ENCODE results near the gene PYHIN1.
"Not testable (repeated sequence)": the region's sequence is repeated elsewhere in the genome, so short reads cannot be mapped to it uniquely, and the experiment has no call there.

Gene PYHIN1

DNA sequence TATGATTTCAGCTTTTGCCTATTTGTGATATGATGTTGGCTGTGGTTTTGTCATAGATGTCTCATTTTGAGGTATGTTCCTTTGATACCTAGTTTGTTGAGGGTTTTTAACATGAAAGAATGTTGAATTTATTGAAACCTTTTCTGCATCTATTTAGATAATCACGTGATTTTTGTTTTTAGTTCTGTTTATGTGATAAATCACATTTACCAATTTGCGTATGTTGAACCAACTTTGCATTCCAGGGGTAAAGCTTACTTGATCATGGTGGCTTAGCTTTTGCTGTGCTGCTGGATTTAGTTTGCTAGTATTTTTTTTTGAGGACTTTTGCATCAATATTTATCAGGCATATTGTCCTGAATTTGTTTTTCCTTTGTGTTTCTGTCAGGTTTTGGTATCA, 51.9 kb downstream of the PYHIN1 start:
- DNase-seq, result no peak

DNA sequence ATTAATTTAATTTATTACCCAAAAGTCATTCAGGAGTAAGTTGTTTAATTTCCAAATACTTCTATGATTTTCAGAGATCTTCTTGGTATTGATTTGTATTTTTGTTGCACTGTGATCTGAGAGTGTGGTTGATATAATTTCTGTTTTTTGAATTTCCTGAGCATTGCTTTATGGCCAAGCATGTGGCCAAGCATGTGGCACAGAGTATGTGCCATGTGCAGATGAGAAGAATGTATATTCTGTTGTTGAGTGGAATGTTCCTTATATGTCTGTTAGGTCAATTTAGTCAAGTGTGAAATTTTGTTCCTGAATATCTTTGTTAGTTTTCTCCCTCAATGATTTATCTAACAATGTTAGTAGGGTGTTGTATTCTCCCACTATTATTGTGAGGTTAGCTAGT, 53.0 kb downstream of the PYHIN1 start:
- no peak for DNase-seq

DNA sequence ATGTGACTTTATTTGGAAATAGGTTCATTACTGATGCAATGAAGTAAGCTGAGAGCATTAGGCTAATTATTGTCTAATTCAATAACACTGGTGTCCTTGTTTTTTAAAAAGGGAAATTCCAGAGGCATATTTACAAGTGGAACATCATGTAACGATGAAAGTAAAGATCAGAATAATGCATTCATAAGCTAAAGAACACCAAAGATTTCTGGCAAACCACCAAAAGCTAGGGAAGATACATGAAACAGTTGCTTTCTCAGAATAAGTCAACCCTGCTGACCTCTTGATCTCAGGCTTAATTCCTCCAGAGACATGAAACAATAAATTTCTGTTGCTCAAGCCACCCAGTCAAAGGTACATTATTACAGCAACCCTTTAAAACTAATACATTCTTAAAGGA, 58.1 kb downstream of the PYHIN1 start:
- DNase-seq, result no peak

DNA sequence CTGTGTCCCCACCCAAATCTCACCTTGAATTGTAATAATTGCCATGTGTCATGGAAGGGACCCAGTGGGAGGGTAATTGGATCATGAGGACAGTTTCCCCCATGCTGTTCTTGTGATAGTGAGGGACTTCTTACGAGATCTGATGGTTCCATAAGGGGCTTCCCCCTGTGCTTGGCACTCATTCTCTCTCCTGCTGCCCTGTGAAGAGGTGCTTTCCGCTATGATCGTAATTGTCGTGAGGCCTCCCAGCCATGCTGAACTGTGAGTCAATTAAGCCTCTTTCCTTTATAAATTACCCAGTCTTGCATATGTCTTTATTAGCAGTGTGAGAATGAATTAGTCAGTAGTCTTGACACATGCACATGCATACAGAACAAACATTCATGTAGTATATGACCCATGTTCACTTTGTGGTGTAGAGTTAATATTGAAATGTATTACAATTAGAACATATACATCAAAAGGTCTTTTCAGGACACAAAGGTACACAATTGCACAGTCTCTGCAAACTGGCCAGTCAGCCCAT, 61.5 kb downstream of the PYHIN1 start:
- DNase-seq, result no peak

DNA sequence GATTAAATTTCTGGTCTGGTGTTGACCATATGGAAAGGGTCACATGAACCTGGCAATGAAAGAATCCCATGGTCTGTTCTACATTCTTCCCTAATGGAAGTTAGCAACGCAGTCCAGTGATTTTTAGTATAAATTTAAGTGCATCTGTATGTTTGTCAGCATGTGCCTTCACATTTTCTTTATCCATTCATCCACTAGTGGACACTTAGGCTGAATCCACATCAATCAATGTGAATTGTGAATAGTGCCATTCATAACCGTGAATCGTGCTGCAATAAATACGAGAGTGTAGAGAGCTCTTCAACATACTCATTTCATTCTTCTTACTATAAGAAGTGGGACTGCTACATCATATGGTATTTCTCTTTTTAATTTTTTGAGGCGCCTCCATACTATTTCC, 65.6 kb downstream of the PYHIN1 start:
- DNase-seq, result no peak

DNA sequence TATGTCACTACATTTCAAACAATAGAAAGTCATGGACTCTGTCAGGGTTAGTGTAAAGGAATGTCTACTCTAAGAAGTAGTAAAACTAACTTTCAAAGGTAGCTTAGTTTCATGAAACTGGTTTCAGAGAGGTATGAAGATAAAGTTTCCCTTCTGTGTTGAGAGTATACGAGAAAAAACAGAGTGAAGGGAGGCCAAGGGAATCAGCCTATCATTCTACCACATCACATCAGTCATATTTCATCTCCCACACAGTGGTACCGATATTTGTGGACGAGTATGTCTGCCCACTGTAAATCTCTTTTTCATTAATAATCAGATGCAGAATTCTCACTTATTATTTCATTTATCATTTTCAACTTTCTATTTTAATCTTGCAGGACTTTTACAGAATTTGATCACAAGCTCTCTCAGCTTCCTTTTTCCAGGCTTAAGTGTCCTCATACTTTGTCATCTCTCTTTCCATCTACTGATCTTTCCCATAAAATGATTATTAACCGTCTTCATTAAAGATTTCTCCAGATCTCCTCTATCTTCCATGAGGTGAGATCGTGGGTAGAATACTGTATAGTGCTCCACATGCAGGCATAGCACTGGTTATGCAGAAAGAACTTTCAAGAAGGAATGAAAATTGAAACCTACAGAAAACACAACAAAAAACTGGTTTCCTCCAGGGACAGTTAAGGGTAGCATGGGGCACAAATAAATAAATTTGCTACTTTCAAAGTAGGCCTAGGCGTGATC, 66.9 kb downstream of the PYHIN1 start:
- no peak for DNase-seq

DNA sequence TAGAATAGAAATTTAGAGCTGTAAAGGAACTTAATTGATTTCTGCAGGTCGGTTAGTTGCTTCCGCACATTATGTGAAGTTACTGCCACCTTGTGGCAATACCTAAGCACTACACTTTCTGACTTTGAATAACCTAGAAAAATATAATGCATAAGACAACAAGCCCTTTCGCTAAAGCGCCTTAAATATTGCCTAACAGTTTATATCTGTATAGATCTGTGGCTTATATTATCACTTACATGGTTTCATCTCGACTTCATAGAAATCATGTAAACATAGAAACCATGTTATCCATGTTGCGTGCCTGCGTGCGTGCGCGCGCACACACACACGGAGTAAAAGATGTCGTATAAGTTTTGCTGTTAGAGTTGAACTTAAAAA, 67.4 kb downstream of the PYHIN1 start:
- peak; percentile 21 for DNase-seq

DNA sequence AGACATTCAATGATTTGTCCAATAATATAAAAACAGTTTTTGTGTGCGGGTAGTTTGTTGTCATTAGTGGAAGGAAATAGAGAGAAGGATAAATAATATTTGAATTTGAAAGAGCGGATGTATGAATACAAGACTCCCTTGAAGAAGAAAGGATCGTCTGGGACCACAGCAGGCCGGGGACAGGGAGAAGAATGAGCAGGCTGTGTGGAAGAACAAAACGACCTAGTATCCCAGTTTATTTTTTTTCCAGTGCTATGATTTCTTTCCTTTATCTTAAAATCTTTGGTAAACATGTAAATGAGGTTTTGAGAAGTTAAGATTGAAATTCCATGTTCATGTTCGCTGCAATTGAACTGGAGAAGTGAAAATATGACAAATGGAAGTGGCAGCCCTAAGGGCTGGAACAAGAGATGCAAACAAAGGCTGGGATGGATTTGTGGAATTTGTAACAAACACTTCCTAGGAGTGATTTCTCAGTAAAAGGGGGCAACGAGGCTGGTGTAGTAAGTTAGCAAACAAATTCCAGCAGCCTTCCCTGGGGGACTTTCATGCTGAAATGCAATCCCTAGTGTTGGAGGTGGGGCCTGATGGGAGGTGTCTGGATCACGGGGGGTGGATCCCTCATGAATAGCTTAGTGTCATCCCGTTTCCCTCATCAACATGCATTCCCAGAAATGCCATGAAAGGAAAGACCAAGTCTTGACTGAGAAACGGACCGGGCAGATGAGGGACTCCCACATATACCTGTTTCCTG, 68.1 kb downstream of the PYHIN1 start:
- peak; percentile 17 for DNase-seq

DNA sequence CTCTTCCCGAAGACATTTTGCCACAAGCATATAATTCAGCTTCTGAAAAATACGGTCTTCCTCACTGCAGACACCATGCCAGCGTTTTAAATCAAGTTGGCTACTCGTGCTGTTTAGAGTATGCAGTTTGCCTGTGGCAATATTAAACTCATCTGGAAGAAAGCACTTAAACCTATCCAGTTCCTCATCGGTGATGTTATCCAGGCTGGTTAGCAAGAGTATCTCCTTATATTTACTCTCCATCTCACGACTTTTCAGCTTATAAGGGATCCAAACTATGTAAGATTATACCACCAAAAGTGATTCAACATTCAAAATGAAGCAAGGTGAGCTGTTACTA, 68.7 kb downstream of the PYHIN1 start:
- no peak for DNase-seq

DNA sequence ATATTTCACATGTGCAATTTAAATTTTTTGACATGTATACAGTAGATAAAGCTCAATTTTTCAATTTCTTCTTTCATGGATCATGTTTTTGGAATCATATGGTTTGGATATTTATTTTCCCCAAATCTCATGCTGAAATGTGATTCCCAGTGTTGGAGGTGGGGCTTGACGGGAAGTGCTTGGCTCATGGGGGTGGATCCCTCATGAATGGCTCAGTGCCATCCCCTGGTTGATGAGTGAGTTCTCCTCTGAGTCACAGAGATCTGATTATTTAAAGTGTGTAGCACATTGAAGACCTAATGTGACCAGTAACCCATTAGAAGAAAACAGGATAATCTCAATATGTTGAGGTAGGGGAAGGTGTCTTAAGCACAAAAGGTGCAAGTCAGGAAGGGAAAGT, 69.3 kb downstream of the PYHIN1 start:
- DNase-seq, result no peak

DNA sequence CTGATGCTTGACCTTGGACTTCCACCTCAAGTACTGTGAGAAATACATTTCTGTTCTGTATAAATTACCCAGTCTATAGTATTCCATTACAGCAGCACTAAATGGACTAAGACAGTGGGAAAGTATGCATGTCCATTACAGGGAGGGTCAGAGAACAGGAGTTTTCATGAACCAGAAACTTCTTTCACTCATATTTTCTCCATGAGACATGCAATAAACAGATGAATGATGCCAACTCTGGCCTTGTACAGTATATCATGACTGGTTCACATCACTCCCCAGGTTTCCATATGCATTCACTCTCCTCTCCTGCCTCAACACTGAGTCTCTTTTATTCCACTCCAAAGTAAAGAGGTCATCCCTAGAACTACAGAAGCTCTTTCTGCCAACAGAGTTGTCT, 73.8 kb downstream of the PYHIN1 start:
- no peak for DNase-seq

DNA sequence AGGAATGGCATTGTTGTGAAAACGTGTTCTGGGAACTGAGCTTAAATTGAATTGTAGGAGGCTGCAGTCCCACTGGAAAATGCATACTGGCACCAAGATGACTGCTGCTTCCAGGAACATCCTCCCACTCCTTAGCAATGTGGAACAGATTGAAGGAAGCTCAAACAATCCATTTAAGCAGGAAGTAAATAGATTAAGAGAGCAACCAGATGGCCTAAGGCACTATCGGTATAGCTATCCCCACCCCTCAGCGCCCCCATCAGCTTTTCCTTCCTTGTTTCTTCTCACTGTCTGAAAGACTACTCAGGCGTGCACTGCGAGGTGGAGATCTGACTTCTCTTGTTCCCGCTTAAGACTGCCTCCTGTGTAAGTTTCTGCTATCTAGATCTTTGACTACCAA, 74.3 kb downstream of the PYHIN1 start:
- DNase-seq, result no peak

DNA sequence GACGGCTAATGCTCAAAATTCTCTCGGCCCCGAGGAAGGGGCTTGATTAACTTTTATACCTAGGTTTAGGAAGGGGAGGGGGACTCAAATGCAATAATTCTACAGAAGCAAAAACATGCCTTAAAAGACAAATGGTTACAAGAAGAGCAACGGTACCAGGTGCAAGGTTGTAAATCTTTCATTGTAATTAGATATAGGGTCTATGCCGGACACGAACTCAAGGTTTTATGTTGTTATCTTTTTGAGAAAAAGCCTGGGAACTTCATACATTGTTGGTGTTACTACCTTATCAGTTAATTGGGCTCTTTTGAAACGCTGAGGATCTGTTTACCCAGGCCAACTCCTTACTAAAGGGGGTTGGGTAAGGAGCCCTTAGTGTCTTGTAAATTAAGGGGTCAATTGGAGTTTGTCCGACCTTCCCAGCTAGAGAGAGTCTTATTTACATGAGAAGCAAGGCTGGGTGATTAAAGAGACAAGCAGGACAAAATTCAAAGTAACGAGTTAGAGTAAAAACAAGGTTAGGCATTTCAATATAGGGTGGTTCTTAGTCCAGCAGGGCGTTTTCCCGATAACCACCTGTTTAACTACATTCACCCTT, 75.0 kb downstream of the PYHIN1 start:
- DNase-seq, result not testable (repeated sequence)

DNA sequence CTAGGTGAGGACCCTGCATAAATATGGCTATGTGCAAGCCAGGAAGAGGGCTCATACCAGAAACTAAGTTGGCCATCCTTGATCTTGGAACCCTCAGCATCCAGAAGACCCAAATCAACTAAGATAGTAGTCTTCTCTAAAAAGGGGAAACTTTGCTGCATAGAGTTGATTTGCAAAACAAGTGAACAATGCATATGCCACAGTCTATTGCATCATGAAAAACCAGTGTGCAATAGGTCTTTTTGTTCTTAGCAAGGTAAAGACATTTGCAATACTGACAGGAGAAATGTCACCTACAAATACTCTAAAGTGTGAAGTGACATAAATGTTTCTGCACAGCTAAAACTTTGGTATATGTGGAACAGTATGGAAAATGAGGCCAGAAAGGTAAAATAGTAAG, 76.4 kb downstream of the PYHIN1 start:
- DNase-seq, result no peak

DNA sequence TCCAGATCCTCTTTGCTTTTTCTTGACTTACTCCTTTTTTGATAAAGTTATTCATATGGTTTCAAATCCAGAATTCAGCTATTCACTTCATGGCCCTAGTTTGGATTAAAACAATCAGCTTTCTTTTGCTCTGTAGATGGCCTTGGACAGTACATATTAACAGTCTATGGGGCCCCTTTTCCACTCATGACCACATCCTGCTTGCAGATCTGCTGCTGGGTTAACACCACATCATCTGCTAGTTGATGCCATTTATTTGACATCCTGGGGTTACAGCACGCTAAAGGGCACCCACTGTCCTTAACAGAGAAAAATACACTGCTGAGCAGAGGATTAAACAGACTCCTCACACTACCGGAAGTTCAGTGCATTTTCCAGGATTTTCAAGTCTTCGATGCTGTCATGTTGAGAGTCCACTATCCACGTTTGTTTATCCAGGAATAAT, 77.4 kb downstream of the PYHIN1 start:
- DNase-seq, result no peak

DNA sequence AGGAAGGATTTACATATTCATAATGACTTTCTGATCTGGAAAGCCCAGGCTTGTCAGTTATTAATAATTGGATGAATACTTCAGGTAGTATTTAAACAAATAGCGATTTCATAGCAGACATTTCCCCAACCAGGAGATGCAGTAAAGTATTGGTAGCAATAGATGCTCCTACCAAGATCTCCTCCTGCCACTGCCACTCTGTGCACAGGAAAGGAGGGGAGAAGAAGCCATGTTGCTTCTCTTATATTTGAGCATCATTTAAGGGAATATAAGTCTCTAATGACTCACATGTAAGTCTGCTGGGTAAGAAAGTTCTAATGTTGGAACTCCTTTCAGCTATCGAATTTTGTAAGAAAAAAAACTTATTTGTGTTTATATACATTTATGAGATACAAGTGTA, 77.9 kb downstream of the PYHIN1 start:
- DNase-seq, result no peak

DNA sequence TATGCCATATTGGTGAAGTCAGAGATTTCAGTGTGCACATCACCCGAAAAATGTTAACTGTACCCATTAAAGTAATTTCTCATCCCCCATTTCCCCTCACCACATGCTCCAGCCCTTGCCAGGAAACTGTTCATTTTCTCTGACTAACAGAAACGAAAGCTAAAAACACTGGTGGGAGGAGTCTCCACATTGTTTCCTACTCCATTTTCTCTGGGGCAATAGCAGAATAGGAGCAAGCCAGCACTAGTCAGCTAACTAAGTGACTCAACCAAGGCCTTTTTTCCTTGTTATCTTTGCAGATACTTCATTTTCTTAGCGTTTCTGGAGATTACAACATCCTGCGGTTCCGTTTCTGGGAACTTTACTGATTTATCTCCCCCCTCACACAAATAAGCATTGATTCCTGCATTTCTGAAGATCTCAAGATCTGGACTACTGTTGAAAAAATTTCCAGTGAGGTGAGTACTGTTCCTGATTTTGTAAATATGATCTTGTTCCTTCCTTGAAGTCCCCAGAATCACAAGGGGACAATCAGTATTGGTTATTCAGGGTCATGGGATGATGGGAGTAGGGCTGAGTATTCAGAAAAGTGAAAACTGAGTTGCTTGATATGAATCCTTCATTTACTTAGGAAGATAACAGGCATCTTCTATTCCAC, 78.5 kb downstream of the PYHIN1 start, which contains the start of gene IFI16:
Gene IFI16, plus strand, starts transcription at position 204 of the 658 bp plus-strand sequence. CDS start 4,774 bp downstream, outside the sequence.
- DNase-seq, result no peak

DNA sequence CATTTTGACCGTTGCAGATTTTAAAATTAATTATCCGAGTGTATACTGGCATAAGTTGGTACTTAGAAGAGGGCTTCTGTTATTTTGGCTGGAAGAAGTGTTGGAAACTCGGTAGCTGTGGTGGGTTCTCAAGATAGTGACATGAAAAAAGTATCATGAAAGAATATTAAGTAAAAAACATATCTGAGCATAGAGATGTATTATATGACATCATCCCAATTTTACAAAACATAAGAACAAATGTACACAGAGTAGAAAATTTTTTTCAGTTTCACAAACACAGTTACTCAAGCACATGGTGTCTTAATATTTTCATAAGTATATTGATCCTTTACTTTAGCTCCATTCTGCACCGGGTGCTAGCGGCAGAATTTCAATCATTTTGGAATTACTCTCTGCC, 79.0 kb downstream of the PYHIN1 start:
- no peak for DNase-seq

DNA sequence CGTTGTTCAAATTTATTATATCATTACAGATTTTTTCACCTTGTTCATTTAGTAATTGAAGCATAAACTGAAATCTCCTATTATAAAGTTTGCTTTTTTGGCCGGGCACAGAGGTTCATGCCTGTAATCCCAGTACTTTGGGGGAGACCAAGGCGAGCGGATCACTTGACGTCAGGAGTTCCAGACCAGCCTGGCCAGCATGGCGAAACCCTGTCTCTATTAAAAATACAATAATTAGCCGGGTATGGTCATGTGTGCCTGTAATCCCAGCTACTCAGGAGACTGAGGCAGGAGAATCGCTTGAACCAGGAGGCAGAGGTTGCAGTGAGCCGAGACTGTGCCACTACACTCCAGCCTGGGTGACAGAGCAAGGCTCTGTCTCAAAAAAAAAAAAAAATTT, 79.6 kb downstream of the PYHIN1 start:
- not testable (repeated sequence) for DNase-seq

DNA sequence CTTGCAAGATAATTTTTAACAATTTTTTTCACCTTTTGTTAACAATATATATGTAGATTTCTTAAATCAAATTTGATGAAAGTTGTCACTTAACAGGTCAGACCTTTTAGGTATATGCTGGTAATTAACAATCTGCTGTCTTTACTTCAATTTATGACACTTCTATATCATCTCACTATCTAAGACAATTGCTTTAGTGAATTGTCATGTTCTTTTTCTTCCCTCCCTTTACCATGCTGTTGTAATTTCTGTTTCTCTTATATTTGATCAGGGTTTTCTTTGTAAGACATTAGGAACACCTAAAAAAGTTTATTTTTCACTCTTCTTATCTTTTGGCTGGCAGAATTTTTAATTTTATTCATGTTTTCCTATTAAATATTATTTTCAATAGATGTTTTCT, 80.4 kb downstream of the PYHIN1 start:
- DNase-seq, result no peak

DNA sequence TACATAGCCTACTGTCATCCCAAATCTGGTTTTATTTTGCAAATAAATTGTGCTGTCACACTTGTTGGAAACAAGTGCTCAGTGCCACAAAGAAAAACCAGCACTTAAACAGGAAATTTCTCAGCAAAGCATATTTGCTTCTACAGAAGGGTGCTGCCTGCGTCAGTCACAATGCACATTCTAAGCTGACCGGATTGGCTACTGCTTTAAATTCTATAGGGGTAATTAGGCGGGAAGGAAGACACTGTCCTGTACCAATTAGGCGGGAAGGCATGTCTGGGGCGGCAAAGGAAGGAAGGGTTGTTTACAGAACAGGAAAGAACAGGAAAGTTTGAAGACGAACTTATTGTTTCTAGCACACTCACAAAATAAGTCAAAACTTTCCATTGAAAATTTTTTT, 81.1 kb downstream of the PYHIN1 start:
- DNase-seq, result no peak

DNA sequence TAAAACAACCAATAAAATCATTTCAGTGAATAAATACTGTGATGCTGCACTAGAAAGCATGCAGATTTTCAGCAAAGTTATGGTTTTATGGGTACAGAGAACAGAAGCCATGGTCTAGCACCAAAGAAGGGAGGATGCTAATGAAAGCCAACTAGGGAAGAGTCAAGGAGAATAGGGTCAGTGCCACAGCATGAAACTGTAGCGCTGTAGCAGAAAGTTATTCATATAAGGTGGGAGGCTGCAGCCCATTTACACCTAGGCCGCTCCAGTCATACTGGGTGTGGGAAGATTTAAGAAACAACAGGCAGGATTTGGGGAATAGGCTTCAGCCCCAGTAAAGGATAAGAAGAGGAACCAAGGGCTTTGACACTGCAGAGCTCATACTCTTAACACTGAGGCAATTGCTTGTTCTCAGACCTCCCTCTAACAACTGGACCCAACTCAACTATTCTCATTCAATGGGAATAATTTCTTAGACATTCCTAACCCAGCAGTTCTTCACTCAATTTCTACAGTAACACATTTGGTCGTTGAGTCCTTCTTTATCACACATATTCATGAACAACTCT, 82.7 kb downstream of the PYHIN1 start:
- DNase-seq, result no peak

DNA sequence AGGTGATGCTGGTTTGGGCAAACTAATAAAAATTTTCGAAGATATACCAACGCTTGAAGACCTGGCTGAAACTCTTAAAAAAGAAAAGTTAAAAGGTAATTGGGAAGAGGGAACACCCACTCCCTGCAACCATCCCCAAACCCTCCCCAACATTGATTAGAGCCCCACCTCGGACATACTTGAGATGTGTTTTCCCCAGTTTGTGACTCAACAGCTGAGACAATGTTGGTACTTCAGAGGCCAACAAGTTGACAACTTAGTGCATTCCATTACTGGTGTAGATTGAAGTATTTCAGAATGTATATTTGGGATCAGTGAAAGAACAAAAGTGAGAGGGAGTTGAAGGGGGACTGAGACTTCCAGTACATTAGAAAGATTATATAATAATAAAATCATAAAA, 83.5 kb downstream of the PYHIN1 start:
- no peak for DNase-seq

Measured in NCI-H2227 treated with DMSO at 0.1 percent for 48 hours (cell line).